Smooth muscle cell (in vitro differentiated cells): ENCODE measurements around the gene DNAAF9. TPM values are rescaled to one million over a fixed set of nuclear protein-coding genes. Genes with fewer than 3 reads are reported as not detected.

Experiments
- DNase-seq: peaks from one replicate; lab custom pipeline; 2025; ENCODE audit not compliant: unreplicated experiment; lab: John Stamatoyannopoulos, UW
- H2AFZ ChIP-seq: fragments of 200-600 bp; sonication (generic); 2 replicates; pipeline ENCODE4 v1.6.0; 2016; ENCODE audit warnings: antibody characterized with exemption, low read depth, mild to moderate bottlenecking
- H3F3A ChIP-seq: fragments of 200-600 bp; sonication (generic); 2 replicates; pipeline ENCODE4 v1.6.0; 2017; ENCODE audit warnings: antibody characterized with exemption, low read depth
- H3K27ac ChIP-seq: fragments of 200-600 bp; sonication (generic); 2 replicates; pipeline ENCODE4 v1.5.1; 2016; ENCODE audit warnings: low read depth, mild to moderate bottlenecking
- H3K27me3 ChIP-seq: fragments of 200-600 bp; sonication (generic); 2 replicates; pipeline ENCODE4 v1.6.1; 2016; ENCODE audit warnings: low read depth, mild to moderate bottlenecking
- H3K36me3 ChIP-seq: fragments of 200-600 bp; sonication (generic); 2 replicates; pipeline ENCODE4 v1.5.1; 2016; ENCODE audit warnings: low read depth
- H3K4me1 ChIP-seq: fragments of 200-600 bp; sonication (generic); 2 replicates; pipeline ENCODE4 v1.5.1; 2016; ENCODE audit warnings: low read depth
- H3K4me2 ChIP-seq: fragments of 200-600 bp; sonication (generic); 2 replicates; pipeline ENCODE4 v1.6.0; 2016; ENCODE audit warnings: mild to moderate bottlenecking
- H3K4me3 ChIP-seq: fragments of 200-600 bp; sonication (generic); 2 replicates; pipeline ENCODE4 v1.5.1; 2016; ENCODE audit warnings: mild to moderate bottlenecking
- H3K79me2 ChIP-seq: fragments of 200-600 bp; sonication (generic); 2 replicates; pipeline ENCODE4 v1.6.0; 2016; ENCODE audit warnings: low read depth, mild to moderate bottlenecking
- H3K9ac ChIP-seq: fragments of 200-600 bp; sonication (generic); 2 replicates; pipeline ENCODE4 v1.6.0; 2016; ENCODE audit warnings: low read depth
- H3K9me3 ChIP-seq: fragments of 200-600 bp; sonication (generic); replicated peaks from 2 replicates; pipeline ENCODE4 v1.5.1; 2016; ENCODE audit warnings: low read depth
- H4K20me1 ChIP-seq: fragments of 200-600 bp; sonication (generic); 2 replicates; pipeline ENCODE4 v1.6.0; 2016; ENCODE audit warnings: low read depth
- CTCF ChIP-seq: fragments of 200-600 bp; sonication (generic); IDR thresholded peaks from 2 replicates; pipeline ENCODE4 v1.5.1; 2017; ENCODE audit warnings: borderline replicate concordance, mild to moderate bottlenecking, antibody characterized with exemption; ENCODE audit not compliant: insufficient read depth, poor library complexity, severe bottlenecking
- WGBS: methylation state at CpG from one replicate; pipeline ENCODE4 v1.1.7; 2016; ENCODE audit warnings: low lambda C conversion rate; 5-methylcytosine and 5-hydroxymethylcytosine counted together
- polyA plus RNA-seq: library from polyadenylated mRNA; unstranded; fragments of >200 nt; fragmentation: Nextera tagmentation; extraction: Ambion mirVana; gene quantifications from 2 replicates; pipeline ENCODE4 v1.2.1, GENCODE V29; 2016
- total RNA-seq: library from RNA; depleted of rRNA; stranded (reverse); fragments of >200 nt; gene quantifications from 2 replicates; pipeline ENCODE4 v1.2.3, GENCODE V29; 2014

Gene DNAAF9
- total and polyA plus RNA-seq, 2 experiments from 2014 or later, result 8.8 to 17.1 TPM

- no peak for TF ChIP-seq CTCF
- DNase-seq, result no peak
- peak overlapping the region; percentile 92 for H3K4me3 ChIP-seq
- H3K27me3 ChIP-seq, result no peaks in the 10 kb centered on the region
- 69% methylated on average over 3 of the region's 3 CpGs for WGBS
- H2AFZ ChIP-seq, result no peak overlapping the region
- H3K9me3 ChIP-seq, result no peaks in the 10 kb centered on the region
- H4K20me1 ChIP-seq, result peaks cover 55% of the 10 kb centered on the region
- H3K9ac ChIP-seq, result peak overlapping the region; percentile 80
- peaks cover 66% of the 10 kb centered on the region for H3K79me2 ChIP-seq
- H3K4me2 ChIP-seq, result peak overlapping the region; percentile 100
- H3K27ac ChIP-seq, result peak overlapping the region; percentile 64
- no peaks in the 10 kb centered on the region for H3K36me3 ChIP-seq
- H3F3A ChIP-seq, result no peaks in the 10 kb centered on the region
- peaks cover 9% of the 10 kb centered on the region for H3K4me1 ChIP-seq
Measured at GRCh38 chr20:3405696-3406358, 1.6 kb downstream of the DNAAF9 start.

- Histone ChIP-seq H3K4me1 (peaks cover 9% of the 10 kb centered on the region), H3K4me2 (peak overlapping the region; percentile 100), H3K79me2 (peaks cover 72% of the 10 kb centered on the region), H3K27ac (peak overlapping the region; percentile 64), H3K9me3 (no peaks in the 10 kb centered on the region), H3K36me3 (no peaks in the 10 kb centered on the region), H3K27me3 (no peaks in the 10 kb centered on the region), H3K4me3 (no peak overlapping the region), H3K9ac (no peak overlapping the region), H3F3A (peaks cover 4% of the 10 kb centered on the region), H2AFZ (no peak overlapping the region), H4K20me1 (peaks cover 62% of the 10 kb centered on the region)
- WGBS, result 58% methylated on average over 2 of the region's 2 CpGs
- no peak for TF ChIP-seq CTCF
- DNase-seq, result no peak
Measured at GRCh38 chr20:3405139-3405538, 2.3 kb downstream of the DNAAF9 start.

GRCh38 chr20:3404402-3404801 is 3.1 kb downstream of the DNAAF9 start:
- DNase-seq, result no peak
- peaks cover 80% of the 10 kb centered on the region for H3K79me2 ChIP-seq
- no peak overlapping the region for H3K4me3 ChIP-seq
- H4K20me1 ChIP-seq, result peaks cover 69% of the 10 kb centered on the region
- no peak for TF ChIP-seq CTCF
- H3K4me1 ChIP-seq, result peaks cover 9% of the 10 kb centered on the region
- H3K4me2 ChIP-seq, result no peak overlapping the region
- no peaks in the 10 kb centered on the region for H3K36me3 ChIP-seq
- peak overlapping the region; percentile 6 for H3K27ac ChIP-seq
- H3K27me3 ChIP-seq, result no peaks in the 10 kb centered on the region
- no peaks in the 10 kb centered on the region for H3K9me3 ChIP-seq
- WGBS, result 89% methylated on average over 4 of the region's 4 CpGs
- H2AFZ ChIP-seq, result no peak overlapping the region
- H3K9ac ChIP-seq, result no peak overlapping the region
- peaks cover 4% of the 10 kb centered on the region for H3F3A ChIP-seq

GRCh38 chr20:3403741-3404140 is 3.7 kb downstream of the DNAAF9 start:
- Histone ChIP-seq H4K20me1 (peaks cover 76% of the 10 kb centered on the region), H3K27me3 (no peaks in the 10 kb centered on the region), H3F3A (peaks cover 4% of the 10 kb centered on the region), H2AFZ (no peak overlapping the region), H3K9me3 (no peaks in the 10 kb centered on the region), H3K36me3 (no peaks in the 10 kb centered on the region), H3K79me2 (peaks cover 86% of the 10 kb centered on the region), H3K27ac (no peak overlapping the region), H3K4me1 (peaks cover 9% of the 10 kb centered on the region), H3K9ac (no peak overlapping the region), H3K4me3 (no peak overlapping the region), H3K4me2 (no peak overlapping the region)
- no peak for DNase-seq
- WGBS, result 96% methylated on average over 2 of the region's 2 CpGs
- no peak for TF ChIP-seq CTCF
